Right renal cortex interstitium (tissue), 3 donors: ENCODE results near the gene BCL11A. TPM values are rescaled to one million over a fixed set of nuclear protein-coding genes. Genes with fewer than 3 reads are reported as not detected.

Experiments used
- DNase-seq, 3 donors: peaks; one replicate each; pipeline ENCODE4 v3.0.0-alpha.2; 2013; ENCODE audit warnings: low read depth in 3 of 3, low spot score in 2 of 3
- polyA plus RNA-seq, 3 donors: library from polyadenylated mRNA; unstranded; fragments of 120-200 nt; gene quantifications; one replicate each; pipeline ENCODE4 v1.2.1, GENCODE V29; 2013; ENCODE audit not compliant: insufficient read length in 3 of 3

The BCL11A gene
- polyA plus RNA-seq, 3 donors = 9.9 to 11.7 (median 10.9) TPM

DNA sequence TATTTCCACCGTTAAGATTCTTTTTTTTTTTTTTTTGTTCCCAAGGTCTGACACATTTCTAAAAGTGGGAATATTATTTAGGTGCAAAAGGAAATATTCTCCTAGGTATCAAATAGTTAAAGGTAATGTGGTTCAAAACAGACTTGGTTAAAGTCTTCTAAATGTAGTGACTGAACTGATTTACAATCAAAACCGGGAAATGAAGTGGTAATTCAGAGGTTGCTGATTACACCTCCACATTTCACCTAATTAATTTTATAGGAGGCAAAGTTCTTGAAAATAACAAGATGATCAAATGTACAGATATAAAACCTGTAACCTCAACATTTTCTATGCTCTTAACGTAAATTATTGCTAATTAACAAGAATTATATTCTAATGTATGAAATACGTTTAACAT lies 5.1 kb downstream of the BCL11A start:
- no peak for DNase-seq

DNA sequence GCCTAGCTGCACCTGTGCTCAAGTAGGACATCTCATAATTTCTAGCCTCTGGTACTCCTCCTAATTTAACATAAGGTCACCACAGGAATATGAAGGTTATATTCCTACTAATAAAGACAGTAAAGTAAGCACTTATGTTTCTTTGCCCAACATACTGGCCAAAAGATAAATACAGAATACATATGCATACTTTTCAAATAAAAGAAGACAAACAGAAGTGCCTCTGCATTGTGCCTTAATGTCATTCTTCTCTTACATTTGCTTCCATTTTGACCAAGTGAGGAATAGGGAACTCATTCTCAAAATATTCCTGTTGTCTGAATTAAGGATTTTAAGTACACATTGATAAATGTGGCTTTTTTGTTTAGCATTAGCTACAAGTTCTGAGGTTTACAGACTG lies 5.6 kb downstream of the BCL11A start:
- DNase-seq = no peak

DNA sequence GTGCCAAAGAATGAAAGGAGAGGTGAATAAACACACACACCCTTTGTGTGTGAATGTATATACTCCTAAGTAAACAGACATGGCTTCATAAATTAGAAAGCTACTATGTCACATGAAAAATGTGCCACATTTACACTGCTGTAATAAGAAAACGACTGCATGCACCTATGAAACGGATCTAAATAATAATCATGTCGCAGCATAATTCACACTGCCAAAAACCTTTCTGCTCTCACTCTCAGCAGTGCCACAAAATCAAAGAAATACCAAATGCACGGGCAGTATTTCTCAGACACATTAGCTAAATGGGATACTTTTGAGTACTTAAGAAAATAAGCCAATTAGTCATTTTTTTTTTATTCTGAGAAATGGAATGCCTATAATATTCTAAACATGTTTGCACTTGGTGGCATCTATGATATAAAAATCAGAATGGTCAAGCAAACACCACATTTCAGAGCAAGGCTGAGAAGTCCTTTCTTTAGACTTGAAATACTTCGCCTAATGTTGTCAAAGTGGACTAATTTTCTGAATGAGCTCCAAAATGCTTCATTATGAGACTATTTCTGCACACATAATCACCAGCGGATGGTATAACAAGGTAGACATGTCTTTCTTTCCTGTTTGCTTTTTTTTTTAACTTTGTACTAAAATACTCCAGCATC lies 6.6 kb downstream of the BCL11A start:
- no peak for DNase-seq

DNA sequence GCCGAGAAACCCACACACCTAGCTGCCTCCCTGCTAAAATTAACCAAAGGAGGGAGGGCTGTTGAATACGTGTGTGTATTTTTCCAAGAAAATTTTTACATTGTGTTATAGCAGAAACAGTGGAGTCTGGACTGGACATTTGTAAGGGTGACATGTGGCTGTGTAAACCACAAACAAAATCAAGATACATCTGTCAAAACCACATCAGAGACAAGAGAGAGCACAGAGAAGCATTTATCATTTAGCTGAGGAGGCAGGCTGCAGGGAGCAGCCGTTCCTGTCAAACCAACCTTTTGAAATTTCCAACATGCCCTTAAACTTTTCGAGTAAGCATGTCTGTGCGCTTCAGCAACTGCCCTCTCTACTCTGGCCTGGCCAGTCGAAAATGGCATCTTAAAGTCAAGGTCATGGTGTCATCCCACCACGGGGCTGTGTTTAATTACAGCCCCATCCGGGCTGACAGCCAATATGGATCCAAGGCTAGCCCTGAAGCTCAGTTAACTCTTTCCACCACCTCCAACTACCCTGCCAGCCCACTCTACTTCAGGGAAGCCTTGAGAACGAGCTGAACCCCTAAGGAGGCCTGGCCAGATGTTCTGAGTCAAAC lies 8.4 kb downstream of the BCL11A start:
- DNase-seq = no peak

DNA sequence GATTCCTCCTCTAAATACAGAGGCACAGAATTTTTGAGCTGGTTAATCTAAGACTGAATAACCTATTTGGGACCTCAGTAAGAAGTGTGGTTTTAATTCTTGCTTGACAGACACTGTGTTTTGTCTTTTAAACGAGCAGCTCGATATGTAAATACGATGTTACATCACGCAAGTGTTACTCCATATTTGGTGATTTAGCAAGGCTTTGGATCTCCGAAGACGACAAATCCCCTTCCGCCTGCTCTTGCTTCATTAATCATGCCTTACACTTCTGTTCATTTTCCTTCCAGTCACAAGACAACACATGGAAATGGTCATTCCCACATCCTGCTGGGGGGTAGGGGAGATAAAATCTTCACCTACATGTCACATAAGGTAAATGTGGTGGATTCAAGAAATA lies 9.4 kb downstream of the BCL11A start:
- no peak for DNase-seq

DNA sequence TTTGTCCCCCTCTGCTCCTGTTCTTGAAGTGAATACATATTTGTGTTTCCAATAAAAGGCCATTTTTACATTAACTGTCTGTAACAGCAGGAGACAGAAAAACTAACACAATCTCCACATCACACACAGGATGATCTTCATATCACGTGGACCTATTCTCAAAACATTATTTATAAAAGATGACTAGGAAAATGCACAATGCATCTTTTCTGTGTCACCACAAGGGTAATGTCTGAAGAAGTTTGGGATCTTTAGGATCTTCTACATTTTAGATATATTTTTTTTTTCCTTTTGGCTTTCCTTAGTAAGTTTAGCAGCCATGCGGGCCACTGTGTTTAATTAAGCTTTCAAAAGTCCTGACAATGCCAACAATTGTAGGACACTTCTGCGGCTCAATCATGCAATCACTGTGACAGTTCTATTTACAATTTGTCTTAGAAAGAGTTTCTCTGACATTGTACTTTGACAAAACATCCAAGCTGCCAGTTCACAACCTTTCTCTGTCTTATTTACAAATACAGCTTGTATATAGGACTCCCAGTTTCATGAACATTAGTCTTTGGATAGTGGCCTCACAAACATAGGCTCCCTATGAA lies 12.3 kb downstream of the BCL11A start:
- DNase-seq = no peak

DNA sequence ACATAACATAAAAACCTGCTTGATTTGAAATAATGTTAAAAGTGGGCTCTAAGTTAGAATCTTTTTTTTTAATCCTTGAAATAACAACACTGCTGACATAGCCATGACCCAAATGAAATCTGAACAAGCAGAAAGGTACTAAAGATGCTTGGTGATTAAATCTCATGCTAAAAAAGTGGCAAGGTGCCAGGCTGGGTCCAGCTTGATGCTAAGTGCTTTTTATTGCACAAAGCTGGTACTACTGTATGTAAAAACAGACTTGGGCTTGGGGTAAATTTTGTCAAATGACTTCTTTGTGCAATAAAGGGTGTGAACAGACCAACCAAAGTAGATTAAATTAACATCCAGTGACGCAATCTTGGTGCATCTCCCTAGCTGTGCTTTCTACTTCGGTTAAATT lies 13.4 kb downstream of the BCL11A start:
- DNase-seq = no peak

DNA sequence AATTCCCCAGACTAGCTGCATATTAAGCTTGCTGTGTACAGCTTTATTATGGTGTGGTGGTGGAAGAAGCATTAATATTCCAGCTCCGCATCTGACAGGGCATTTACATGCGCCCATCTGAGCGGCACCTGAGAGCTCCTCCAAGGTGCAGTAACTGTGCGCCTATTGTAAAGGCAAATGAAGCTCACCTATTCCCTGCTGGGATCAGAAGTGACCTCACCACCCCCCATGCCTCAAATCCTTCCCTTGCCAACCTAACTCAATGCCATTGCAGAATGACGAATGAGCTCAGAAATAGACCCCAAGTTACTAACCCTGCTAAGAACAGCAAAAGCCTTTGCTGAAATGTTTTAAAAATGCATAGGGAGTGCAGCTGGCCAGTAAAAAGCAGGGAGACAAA lies 14.3 kb downstream of the BCL11A start:
- DNase-seq = no peak

DNA sequence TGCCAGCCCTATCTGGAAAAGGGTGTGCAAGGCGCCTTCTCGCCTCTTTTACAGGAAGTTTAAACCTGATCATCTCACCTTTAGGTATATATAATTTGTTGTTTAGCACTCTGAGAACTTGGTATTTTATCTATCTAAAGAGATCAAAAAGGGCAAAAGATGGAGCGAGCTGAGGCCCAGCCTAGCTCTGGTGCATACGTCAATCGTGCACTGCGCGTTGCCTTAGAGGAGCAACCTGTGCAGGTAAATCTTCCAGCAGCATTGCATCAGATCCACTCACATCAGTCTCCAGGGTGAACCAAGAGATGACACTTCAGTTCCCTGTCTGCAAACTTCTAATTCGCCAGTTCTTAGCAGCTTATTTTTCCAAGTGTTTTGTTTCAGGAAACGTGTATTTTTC lies 15.4 kb downstream of the BCL11A start:
- DNase-seq = no peak

DNA sequence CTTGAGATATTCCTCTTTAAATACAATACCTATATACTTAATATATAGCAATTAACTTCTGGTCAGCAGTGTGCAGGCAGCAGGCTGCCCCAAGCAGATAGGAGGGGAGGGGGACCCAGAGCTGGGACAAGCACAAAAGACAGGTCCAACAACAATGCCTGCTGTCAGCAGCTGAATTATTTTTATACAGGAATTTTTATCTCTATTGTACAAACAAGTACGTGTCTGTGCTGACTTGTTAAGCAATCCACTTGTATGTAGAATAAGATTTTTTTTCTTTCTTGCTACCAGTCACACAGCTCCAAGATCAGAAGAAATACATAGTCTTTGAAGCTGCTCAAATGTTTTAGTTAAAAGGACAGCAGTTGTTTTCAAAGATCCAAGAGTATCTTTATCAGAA lies 16.7 kb downstream of the BCL11A start:
- no peak for DNase-seq

DNA sequence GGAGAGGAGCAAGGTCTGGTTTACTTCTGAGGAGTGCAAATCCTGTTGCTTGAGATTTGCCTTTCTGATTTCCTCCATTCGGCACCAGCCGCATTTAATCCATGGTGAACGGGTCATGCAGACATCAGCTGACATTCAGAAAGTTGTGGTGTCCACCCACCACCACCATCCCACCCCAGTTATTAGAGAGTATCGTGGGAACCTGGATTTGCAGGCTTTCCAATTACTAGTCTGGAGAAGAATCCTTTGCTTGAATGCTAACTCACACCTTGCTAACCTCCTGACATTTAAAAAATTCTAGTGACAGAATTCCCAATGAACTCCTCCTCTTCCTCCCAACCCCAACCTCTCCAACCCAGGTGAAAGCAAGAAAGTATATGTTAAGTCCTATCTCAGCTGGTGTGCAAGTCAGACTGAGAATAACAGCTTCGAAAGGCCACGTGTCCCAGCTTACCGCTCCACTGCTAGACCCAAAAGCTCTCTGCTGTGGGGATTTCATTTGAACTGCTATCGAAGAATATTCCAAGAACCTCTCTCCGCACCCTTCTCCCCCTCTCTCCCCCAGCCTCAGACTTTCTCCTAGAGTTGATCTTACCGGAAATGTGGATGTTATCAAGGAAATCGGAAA lies 17.7 kb downstream of the BCL11A start:
- no peak for DNase-seq

DNA sequence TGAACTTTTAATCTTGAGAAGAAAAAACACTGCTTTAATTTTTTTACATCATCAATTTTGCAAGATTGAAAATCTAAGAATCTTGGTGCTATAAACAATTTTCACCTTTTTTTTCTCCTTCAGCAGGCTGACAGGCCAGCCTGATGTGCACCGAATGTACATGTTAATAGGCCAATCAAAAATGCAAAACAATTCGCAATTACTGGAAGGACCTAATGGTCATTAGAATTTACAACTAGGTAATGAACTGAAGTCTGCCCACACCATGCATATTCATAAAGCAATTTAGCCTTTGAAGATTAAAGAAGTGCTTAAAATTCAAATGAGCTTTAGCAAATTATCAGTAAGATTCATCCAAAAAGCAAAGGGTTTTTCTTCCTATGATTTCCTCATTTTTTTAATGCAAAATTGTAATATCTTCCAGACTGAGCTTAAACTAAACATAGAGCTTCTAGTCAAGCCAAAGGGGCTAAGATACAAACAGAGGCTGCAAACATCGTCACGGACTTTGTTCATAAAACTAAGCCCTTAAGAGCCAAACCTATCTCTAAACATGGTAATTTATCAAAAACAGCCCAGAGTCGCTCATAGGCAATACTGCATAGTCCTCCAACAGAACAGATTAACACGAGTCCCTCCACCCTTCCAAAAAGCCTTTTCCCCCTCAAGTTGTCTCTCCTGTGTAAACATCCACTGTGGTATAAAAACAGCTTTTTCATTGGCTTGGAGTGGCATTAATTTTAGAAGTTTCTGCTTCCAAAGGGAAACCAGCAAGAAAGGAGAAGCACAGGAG lies 18.4 kb downstream of the BCL11A start:
- no peak for DNase-seq

DNA sequence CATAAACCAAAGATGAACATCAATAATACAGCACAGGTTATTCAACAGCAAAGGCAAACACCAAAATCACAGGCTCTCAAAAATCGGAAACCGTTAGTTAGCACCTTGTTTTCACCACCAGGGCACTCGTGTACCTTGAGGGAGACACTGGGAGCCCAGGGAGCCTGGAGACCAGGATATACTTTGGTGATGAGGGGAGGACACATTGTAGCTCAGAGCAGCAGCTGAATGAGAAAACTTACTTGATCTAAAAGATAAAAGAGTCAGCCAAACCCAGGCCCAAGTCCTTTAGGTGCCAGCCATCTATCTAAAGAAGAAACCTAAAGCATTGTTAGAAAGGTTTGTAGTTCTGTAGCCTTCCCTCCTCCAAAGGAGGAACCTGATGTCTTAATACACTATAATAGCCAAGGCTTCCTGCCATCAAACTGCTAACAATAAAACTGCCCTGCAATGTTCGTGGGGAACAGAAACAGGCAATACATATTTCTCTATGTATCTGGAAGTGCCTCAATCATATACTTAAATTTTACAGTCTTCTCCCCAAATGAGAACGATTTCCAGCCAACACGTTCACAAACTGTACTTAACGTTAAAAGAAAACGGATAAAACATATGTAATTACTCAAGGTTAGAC lies 19.3 kb downstream of the BCL11A start:
- no peak for DNase-seq

DNA sequence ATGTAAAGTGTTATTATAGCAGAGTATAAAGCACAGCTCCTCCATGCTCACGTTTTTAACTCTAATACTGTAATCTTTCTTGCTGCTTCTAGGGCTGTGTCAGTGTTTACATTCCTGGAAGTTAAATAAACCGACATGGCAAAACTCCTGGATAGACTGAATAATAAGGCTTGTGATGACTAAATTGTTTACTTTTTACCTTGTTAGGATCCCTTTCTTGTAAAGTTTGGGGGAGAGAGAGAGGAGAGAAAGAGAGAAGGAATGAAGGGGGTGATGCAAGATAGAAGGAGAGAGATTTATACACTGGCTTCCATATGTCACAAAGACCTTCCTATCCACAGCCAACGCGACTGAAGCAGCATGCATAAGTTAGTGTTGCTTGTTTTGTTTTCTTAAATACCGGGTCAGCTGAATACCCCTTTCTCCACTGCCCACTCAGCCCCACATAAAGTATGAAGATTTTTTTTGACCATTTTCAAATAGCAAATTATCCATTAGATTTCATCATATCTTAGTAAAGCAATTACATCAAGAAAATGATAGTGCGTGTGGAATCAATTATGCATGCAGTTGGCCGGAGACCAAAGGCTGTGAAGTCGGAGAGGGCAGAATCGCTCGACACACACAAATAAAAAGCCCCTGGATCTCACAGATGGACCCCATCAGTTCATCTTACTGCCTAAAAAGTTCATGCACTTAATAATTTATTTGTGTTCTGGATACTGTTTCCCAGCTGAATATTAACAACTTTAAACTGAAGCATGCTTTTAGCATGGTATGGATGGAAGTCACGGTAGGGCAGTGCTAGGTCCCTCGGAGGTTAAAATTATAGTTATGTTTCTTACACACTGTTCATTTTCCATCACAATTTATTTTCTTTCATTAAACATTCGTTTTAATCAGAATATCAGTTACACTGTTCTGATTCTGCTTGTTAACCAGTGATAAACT lies 20.1 kb downstream of the BCL11A start:
- no peak for DNase-seq

DNA sequence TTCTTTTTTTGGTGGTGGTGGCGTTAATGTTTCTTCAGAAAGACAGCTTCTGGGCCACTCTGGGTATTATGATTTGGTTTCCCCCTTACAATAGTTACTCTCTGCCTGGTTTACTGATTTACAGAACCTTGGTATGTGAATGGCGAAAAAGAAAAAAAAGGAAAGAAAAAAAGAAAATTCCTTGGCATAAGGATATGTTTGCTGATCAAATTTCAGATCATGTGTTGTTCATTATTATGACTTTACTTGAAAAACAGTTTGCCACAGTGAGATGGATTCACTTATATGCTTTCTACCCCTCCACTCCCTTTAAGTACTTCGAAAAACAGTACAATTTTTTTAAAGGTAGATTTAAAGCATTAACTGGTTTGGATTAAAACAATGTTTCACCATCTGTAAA lies 21.0 kb downstream of the BCL11A start:
- no peak for DNase-seq

DNA sequence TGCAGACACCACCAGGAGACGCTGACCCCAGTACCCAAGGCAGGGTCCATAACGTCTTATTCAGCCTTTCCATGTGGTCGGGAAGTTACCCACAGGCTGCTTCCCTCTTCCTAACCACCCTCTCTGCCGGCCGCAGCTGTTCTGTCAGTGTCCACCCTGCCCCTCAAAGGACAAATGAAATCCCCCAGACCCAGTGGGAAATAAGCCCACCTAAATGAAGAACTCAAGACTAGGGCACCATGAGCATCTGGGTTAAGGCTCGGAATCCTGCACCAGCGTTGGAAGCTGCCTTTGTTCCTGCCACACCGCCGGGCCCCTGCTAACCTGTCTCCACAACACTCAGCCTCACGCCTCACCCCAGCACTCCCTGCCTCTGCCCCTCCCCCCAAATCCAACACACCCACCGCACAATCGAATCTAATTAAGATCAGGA lies 21.7 kb downstream of the BCL11A start:
- DNase-seq = no peak

DNA sequence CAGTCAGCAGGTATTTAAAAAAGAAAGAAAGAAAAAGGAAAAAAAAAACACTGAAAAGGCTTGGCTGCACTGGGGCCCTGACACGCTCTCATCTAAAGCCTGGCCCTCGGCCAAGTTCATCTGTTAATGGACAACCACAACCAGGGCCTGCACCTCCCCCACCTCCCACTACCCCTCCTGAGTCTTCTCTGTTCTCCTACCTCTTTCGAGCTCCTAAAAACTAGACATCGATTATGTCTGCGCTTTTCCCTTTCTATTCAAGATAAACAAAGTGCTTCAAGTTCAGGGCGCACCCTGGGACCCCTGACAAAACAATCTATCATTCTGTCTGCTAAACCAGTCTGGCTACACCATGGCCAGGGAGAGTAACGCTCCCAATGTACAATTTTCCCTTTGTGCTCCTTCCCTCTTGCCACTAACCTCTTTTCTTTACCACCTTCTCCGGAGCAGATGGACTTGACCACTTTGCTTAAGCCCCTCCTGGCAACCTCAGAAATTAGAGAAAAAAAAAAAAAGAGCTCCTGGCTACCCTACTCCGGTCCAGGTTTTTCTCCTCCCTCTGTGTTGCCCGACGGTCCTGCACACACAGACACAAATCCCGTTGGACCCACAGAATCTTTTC lies 22.7 kb downstream of the BCL11A start:
- no peak for DNase-seq

DNA sequence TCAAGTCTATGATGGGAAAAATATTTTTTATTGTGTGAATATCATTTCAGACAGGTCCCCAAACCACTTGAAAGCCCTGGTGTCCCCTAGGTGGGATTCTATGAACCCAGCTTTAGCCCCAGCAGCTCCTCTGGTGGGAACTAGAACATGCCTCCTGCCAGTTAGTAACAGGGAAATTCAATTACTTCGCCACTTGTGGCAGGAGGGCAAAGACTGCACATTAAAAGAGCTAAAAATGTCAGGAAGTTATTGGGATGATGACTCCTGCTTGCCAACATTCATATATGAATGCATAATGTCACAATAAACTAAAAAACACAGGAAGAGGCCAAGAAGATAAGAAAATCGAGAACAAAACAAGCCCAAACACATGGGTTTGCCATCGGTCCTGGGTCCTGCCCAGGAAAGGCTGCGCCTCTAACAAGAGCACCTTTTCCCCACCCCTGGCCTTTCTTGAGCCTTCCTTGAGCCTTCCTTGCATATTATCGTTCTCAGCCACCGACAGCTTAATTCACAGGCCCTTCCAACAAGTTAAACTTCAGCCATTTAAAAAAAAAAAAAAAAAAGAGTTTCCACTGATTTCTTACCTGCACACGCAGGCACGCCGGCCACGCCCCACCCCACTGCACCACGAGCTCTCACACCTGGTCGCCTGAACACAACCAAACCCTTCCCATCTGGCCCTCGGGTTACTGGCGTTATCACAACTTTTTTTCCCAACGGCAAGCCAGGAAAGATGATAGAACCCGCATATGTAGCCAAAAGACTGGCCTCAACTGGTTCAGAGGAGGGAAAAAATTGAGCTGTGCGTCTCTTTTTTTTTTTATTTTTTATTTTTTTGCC lies 23.4 kb downstream of the BCL11A start:
- DNase-seq = no peak
